ENCODE results near the gene NPLOC4. TPM values are rescaled to one million over a fixed set of nuclear protein-coding genes. Genes with fewer than 3 reads are reported as not detected.
A peak's percentile ranks its signal among the peaks of the same experiment; 100 is the strongest.

NPLOC4 gene
- total RNA-seq, 1 experiment from 2014 or later: 146 TPM

DNA sequence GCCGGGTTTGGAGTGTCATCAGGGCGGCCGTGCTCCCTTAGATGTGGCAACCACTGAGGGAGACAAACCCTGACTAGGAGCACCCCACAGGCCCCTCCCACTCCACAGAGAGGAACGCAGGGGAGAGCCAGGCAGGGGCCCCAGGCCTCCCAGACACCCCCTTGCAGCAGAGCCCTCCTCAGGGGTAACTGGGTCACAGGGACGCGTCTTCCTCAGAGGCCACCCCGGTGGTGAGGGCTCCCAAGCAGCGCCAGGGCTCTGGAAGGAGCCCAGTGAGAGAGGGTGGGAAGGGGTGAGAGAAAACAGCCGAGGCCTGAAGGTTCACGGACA is 97.4 kb downstream of the NPLOC4 start:
- TF ChIP-seq, protein P1, sequence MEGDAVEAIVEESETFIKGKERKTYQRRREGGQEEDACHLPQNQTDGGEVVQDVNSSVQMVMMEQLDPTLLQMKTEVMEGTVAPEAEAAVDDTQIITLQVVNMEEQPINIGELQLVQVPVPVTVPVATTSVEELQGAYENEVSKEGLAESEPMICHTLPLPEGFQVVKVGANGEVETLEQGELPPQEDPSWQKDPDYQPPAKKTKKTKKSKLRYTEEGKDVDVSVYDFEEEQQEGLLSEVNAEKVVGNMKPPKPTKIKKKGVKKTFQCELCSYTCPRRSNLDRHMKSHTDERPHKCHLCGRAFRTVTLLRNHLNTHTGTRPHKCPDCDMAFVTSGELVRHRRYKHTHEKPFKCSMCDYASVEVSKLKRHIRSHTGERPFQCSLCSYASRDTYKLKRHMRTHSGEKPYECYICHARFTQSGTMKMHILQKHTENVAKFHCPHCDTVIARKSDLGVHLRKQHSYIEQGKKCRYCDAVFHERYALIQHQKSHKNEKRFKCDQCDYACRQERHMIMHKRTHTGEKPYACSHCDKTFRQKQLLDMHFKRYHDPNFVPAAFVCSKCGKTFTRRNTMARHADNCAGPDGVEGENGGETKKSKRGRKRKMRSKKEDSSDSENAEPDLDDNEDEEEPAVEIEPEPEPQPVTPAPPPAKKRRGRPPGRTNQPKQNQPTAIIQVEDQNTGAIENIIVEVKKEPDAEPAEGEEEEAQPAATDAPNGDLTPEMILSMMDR (IDR thresholded peaks at IDR 0.05; ENCODE audit: unreplicated experiment): no peak
- BruUV-seq (replicated peaks): no TSS peak
- intact Hi-C loops (cut with micrococcal nuclease; ENCODE audit: unreplicated experiment): no loop called here
- CTCF ChIA-PET: no interaction called here
- Mint-ChIP-seq H3K27me3 (ENCODE audit: unreplicated experiment) (peaks cover 13% of the 10 kb centered on the region), H3K9me3 (ENCODE audit: low read depth, unreplicated experiment) (no peaks in the 10 kb centered on the region), H3K4me1 (ENCODE audit: low read depth, unreplicated experiment) (peaks cover 7% of the 10 kb centered on the region), H3K36me3 (ENCODE audit: insufficient read depth, unreplicated experiment) (peaks cover 18% of the 10 kb centered on the region), H3K4me3 (ENCODE audit: low read depth, unreplicated experiment) (no peak overlapping the region), H3K27ac (ENCODE audit: unreplicated experiment) (no peak overlapping the region)
- no peak for DNase-seq

DNA sequence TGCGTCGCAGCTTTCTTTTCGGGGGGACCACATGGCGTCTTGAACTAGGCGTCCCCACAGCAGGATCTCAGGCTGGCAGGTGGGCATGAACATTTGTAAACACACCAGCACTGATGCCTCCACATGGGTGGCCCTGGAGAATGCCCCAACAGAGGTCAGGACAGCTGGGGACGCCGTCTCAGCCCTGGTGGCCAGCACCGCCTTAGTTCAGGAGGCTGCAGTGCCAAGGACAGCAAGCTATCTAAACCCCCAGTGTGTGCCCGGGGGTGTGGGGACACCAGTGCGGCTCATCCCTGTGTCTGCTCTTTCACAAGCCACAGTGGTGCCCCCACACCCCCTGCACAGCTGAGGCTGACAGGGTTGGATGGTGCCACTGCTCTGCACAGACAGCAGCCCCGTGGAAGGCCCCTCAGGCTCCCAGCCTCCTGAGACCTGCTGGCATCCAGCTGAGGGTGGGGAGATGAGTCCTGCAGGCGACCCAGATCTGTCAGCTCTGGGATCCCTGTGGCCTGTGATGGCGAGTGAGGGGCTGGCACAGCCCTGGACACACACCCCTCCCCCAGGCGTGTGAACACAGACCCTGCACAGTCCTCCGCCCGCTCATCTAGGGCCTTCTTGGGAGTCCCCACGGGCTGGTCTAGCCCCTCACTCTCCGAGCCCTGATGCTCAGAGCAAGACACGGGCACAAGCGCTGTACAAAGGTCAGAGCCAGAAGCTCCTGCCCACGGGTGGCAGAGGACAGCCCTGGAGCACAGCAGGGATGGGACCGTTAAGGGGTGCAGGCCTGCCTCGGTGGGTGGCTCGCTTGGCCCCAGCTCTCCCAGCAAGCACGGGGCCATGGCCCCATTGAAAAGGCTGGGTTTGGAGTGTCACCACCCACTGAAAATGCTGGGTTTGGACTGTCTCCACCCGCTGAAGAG is 98.0 kb downstream of the NPLOC4 start:
- Mint-ChIP-seq H3K27me3 (ENCODE audit: unreplicated experiment) (peaks cover 13% of the 10 kb centered on the region), H3K9me3 (ENCODE audit: low read depth, unreplicated experiment) (no peaks in the 10 kb centered on the region), H3K36me3 (ENCODE audit: insufficient read depth, unreplicated experiment) (peaks cover 17% of the 10 kb centered on the region), H3K4me1 (ENCODE audit: low read depth, unreplicated experiment) (peaks cover 7% of the 10 kb centered on the region), H3K27ac (ENCODE audit: unreplicated experiment) (peak overlapping the region; percentile 63), H3K4me3 (ENCODE audit: low read depth, unreplicated experiment) (no peak overlapping the region)
- intact Hi-C loops (cut with micrococcal nuclease; ENCODE audit: unreplicated experiment): no loop called here
- TF ChIP-seq, protein P1 (IDR thresholded peaks at IDR 0.05; ENCODE audit: unreplicated experiment): no peak
- BruUV-seq (replicated peaks): no TSS peak
- DNase-seq: no peak
- CTCF ChIA-PET: interaction anchor here (1.1 kb wide), 1 partner anchor 286 kb away, joined by 3 read pairs; no protein-coding TSS in a partner anchor

DNA sequence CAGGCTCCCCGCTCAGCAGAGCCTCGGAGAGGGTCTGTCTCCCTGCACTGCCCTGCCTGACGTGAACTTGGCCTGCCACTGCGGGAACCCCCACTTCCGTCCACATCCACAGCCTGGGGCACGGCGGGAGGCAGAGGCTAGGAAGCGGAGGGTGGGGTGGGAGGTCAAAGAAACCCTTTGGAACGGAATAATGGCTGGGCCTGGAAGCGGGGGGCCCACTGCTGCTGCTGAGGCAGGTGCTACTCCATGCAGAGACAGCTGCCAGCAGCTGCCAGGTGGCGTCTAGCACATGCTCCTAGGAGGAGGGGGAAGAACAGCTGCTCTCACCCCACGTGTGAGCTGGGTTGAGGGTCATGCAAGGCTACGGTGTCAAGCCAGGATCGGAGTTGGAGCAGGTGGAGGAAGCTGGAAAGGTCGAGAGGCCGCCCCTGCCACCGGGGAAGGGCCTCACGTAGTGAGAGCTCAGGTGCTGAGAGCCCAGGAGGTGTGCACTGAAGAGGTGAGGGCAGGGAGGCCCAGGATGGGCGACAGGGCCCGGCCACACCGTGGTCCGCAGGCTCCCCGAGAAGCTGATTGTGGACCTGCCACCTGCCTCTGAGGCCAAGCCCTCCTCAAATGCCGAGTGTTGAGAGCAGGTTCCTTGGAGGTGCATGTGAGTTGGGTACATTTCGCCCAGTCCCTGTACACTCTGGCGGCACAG is 98.9 kb downstream of the NPLOC4 start:
- CTCF ChIA-PET: interaction anchor here (1.1 kb wide), 1 partner anchor 285 kb away, joined by 3 read pairs; no protein-coding TSS in a partner anchor
- peak overlapping the region; percentile 21 for H3K4me3 Mint-ChIP-seq (ENCODE audit: low read depth, unreplicated experiment)
- intact Hi-C loops (cut with micrococcal nuclease; ENCODE audit: unreplicated experiment): no loop called here
- DNase-seq: no peak
- peaks cover 13% of the 10 kb centered on the region for H3K27me3 Mint-ChIP-seq (ENCODE audit: unreplicated experiment)
- H3K4me1 Mint-ChIP-seq (ENCODE audit: low read depth, unreplicated experiment): peaks cover 7% of the 10 kb centered on the region
- peaks cover 17% of the 10 kb centered on the region for H3K36me3 Mint-ChIP-seq (ENCODE audit: insufficient read depth, unreplicated experiment)
- TF ChIP-seq, protein P1 (IDR thresholded peaks at IDR 0.05; ENCODE audit: unreplicated experiment): no peak
- H3K9me3 Mint-ChIP-seq (ENCODE audit: low read depth, unreplicated experiment): no peaks in the 10 kb centered on the region
- H3K27ac Mint-ChIP-seq (ENCODE audit: unreplicated experiment): peak overlapping the region; percentile 63
- no TSS peak for BruUV-seq (replicated peaks)

DNA sequence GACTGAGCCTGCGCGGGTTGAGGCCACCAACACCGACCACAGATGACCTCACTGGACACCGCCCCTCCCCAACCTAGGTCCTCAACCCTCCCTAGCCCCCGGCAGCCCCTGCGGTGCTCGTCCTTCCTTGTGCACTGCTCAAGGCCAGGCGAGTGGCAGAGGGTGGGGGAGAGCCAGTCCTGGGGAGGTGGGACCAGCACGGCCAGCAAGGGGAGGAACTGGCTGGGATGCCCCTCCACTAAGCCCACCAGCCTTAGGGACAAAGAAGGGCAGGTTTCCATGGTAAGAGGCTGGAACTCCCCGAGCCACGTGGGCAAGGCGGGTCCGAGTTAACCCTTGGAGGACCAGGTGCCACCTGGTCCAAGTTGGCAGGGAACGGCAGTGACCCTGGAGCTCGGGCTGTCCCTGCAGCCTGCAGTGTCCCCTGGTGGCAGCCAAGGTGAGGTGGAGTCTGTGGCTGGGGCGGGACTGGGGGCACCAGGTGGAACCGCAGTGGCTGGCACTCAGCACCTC is 99.5 kb downstream of the NPLOC4 start:
- Mint-ChIP-seq H3K4me3 (ENCODE audit: low read depth, unreplicated experiment) (peak overlapping the region; percentile 21), H3K27me3 (ENCODE audit: unreplicated experiment) (peaks cover 13% of the 10 kb centered on the region), H3K27ac (ENCODE audit: unreplicated experiment) (peak overlapping the region; percentile 63), H3K4me1 (ENCODE audit: low read depth, unreplicated experiment) (peaks cover 7% of the 10 kb centered on the region), H3K36me3 (ENCODE audit: insufficient read depth, unreplicated experiment) (peaks cover 17% of the 10 kb centered on the region), H3K9me3 (ENCODE audit: low read depth, unreplicated experiment) (no peaks in the 10 kb centered on the region)
- no TSS peak for BruUV-seq (replicated peaks)
- TF ChIP-seq, protein P1 (IDR thresholded peaks at IDR 0.05; ENCODE audit: unreplicated experiment): peak; percentile 62
- intact Hi-C loops (cut with micrococcal nuclease; ENCODE audit: unreplicated experiment): no loop called here
- DNase-seq: peak; percentile 67
- CTCF ChIA-PET: interaction anchor here (1.1 kb wide), 1 partner anchor 284 kb away, joined by 3 read pairs; no protein-coding TSS in a partner anchor
